Ammon's horn (tissue), 1 donor: ENCODE results near the gene MARK3.

ENCODE experiments used
- DNase-seq: peaks from one replicate; pipeline ENCODE4 v3.0.0-alpha.2; 2016; ENCODE audit warnings: low spot score

Gene MARK3

GRCh38 chr14:103526914-103527248 is 141.7 kb downstream of the MARK3 start:
- DNase-seq: no peak

- no peak for DNase-seq
These were observed 142.4 kb downstream of the MARK3 start for GRCh38 chr14:103527408-103528145.

- peak; percentile 76 for DNase-seq
These were observed 143.0 kb downstream of the MARK3 start for GRCh38 chr14:103528146-103528586.

- peak; percentile 91 for DNase-seq
These were observed 143.6 kb downstream of the MARK3 start, which contains the start of gene TRMT61A for GRCh38 chr14:103528587-103529382. TSS of gene TRMT61A (plus strand) at chr14:103529196. CDS start at chr14:103529979, 783 bp downstream.

GRCh38 chr14:103529383-103530365 is 144.5 kb downstream of the MARK3 start:
- DNase-seq: no peak

- DNase-seq: no peak
These were observed 145.2 kb downstream of the MARK3 start for GRCh38 chr14:103530390-103530789.

- DNase-seq: no peak
These were observed 145.6 kb downstream of the MARK3 start for GRCh38 chr14:103530831-103531230.

GRCh38 chr14:103531421-103532215 is 146.4 kb downstream of the MARK3 start:
- DNase-seq: no peak

GRCh38 chr14:103532216-103533136 is 147.3 kb downstream of the MARK3 start:
- DNase-seq: no peak

GRCh38 chr14:103533137-103533998 is 148.2 kb downstream of the MARK3 start:
- DNase-seq: no peak

- DNase-seq: peak; percentile 82
These were observed 148.9 kb downstream of the MARK3 start for GRCh38 chr14:103533999-103534575.

GRCh38 chr14:103534576-103535061 is 149.4 kb downstream of the MARK3 start:
- DNase-seq: no peak

GRCh38 chr14:103535081-103535890 is 150.1 kb downstream of the MARK3 start:
- no peak for DNase-seq

GRCh38 chr14:103535891-103536565 is 150.8 kb downstream of the MARK3 start:
- no peak for DNase-seq

GRCh38 chr14:103536693-103537092 is 151.5 kb downstream of the MARK3 start:
- DNase-seq: no peak

- DNase-seq: no peak
These were observed 152.2 kb downstream of the MARK3 start for GRCh38 chr14:103537175-103537990.
